Natural killer cell treated with Interleukin-12 subunit alpha and Interleukin-12 subunit beta and Interleukin-15 and Interleukin-18, amount 100 ng/mL, for 72 hours (primary cell): Measurements from ENCODE around the gene CLASP1. TPM values are rescaled to one million over a fixed set of nuclear protein-coding genes. Genes with fewer than 3 reads are reported as not detected.
"Not testable (repeated sequence)": the region's sequence is repeated elsewhere in the genome, so short reads cannot be mapped to it uniquely, and the experiment has no call there.

Experiments
- ATAC-seq, 2 donors: fragments of 150-1000 bp; cut with Tn5 transposase in 1 of 2; sonication (Bioruptor Pico), chemical (Tn5 transposase) in 1 of 2; 2 replicates each; pipeline ENCODE4 v1.10.0; 2021
- DNase-seq: peaks from one replicate; pipeline ENCODE4 v3.0.0; 2022; ENCODE audit warnings: low spot score
- H3K27ac Mint-ChIP-seq, 2 donors: 1 replicate in 1 of 2; 2 replicates in 1 of 2; pipeline ENCODE4 v1.8.0; 2022; ENCODE audit warnings: mixed read lengths in 2 of 2, mild to moderate bottlenecking in 1 of 2, moderate library complexity in 1 of 2
- H3K27me3 Mint-ChIP-seq, 2 donors: 1 replicate in 1 of 2; 2 replicates in 1 of 2; pipeline ENCODE4 v1.8.0; 2022; ENCODE audit warnings: mixed read lengths in 2 of 2
- H3K36me3 Mint-ChIP-seq: one replicate; pipeline ENCODE4 v1.8.0; 2022; ENCODE audit warnings: mixed read lengths
- H3K4me1 Mint-ChIP-seq, 2 donors: 1 replicate in 1 of 2; 2 replicates in 1 of 2; pipeline ENCODE4 v1.8.0; 2022; ENCODE audit warnings: low read depth in 2 of 2, mixed read lengths in 2 of 2, mild to moderate bottlenecking in 1 of 2
- H3K4me3 Mint-ChIP-seq: one replicate; pipeline ENCODE4 v1.8.0; 2022; ENCODE audit warnings: mixed read lengths
- H3K9me3 Mint-ChIP-seq: 2 replicates; pipeline ENCODE4 v1.8.0; 2022; ENCODE audit warnings: mixed read lengths
- total RNA-seq, 2 donors: library from RNA; stranded (reverse); gene quantifications; one replicate each; pipeline ENCODE4 v1.2.3, GENCODE V29; 2022

The CLASP1 gene
- total RNA-seq, 2 donors from 2014 or later = 88.6 to 121 TPM

DNA sequence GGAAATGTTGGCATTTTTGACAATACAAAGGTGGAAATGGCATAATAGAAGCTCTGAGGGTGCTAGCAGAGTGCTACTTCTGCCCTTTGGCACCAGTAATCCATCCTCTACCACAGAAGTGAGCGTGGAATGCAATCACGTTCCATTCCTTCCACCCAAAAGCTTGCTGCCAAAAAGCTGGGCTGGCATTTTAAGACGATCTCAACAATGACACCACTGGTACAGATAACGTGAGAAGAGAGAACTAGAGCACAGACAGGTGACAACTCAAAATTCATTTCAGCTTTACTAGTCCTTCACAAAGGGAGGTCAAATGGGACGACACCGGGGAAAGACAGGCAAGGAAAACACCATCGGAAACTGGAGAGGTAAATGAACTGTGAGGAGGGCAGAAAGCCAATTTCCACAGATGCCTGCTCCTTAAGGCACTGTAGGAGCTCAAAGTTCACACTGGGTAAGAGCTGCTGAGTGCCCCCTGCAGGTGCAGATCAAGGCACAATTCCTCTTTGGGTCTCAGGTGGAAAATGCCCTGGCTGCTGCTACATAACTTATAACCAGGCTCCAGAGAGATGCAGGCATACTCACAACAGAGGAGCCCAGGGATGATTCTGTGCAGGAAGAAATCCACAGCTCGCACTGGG, 169.3 kb downstream of the CLASP1 start:
- no peak overlapping the region for H3K27ac Mint-ChIP-seq
- no peaks in the 10 kb centered on the region for H3K9me3 Mint-ChIP-seq

DNA sequence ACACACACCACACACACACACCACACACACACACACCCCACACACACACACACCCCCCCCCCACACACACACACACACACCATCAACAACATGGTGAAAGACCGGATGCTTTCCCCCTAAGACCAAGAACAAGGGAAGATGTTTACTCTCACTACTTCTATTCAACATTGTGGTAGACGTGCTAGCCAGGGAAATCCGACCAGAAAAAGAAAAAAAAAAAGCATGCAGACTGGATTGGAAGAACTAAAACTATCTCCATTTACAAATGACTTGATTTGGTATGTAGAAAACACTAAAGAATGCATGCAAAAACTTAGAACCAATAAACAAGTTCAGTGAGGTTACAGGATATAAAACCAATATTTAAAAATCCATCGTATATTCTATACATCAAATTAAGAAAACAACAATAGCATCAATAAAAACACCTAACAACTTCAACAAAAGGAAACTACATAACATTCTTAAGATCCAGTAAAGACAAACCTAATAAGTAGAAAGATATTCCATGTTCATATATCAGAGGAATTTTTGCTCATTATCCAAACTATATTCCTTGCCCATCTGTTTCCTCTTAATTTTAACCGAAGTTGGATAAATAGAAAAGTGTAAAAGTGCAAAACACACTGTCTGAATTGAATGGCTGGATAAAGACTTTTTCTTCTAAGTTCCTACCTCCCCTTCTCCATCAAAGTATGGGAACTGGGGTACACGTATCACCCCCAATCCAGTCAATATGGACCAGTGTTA, 170.1 kb downstream of the CLASP1 start:
- Mint-ChIP-seq H3K4me1 (peaks cover 33 to 46% of the 10 kb centered on the region in 2 donors), H3K27me3 (no peaks in the 10 kb centered on the region), H3K27ac (peak overlapping the region in 1 of 2 donors; percentile 79), H3K36me3 (no peaks in the 10 kb centered on the region), H3K9me3 (no peaks in the 10 kb centered on the region), H3K4me3 (no peak overlapping the region)
- ATAC-seq (no peak), DNase-seq (no peak)

More for the DNA sequence above, 169.3 kb downstream of the CLASP1 start:
- DNase-seq (no peak), ATAC-seq (no peak)
- Mint-ChIP-seq H3K4me1 (peaks cover 41 to 49% of the 10 kb centered on the region in 2 donors), H3K27me3 (no peaks in the 10 kb centered on the region), H3K4me3 (no peak overlapping the region), H3K36me3 (no peaks in the 10 kb centered on the region)

DNA sequence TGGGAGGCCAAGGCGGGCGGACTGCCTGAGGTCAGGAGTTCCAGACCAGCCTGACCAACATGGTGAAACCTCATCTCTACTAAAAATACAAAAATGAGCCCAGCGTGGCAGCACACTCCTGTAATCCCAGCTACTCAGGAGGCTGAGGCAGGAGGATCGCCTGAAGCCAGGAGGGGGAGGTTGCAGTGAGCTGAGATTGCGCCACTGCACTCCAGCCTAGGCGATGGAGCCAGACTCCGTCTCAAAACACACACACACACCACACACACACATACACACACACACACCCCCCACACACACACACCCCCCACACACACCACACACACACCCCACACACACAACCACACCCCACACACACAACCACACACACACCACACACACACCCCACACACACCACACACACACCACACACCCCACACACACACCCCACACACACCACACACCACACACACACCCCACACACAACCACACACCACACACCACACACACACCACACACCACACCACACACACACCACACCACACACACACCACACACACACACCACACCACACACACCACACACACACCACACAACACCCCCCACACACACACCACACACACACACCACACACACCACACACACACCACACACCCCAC, 170.8 kb downstream of the CLASP1 start:
- H3K36me3 Mint-ChIP-seq, ATAC-seq, H3K27me3 Mint-ChIP-seq, DNase-seq, H3K4me3 Mint-ChIP-seq, H3K9me3 Mint-ChIP-seq: not testable (repeated sequence)
- Mint-ChIP-seq H3K27ac (peak overlapping the region in 1 of 2 donors; percentile 79), H3K4me1 (peaks cover 37 to 50% of the 10 kb centered on the region in 2 donors)

DNA sequence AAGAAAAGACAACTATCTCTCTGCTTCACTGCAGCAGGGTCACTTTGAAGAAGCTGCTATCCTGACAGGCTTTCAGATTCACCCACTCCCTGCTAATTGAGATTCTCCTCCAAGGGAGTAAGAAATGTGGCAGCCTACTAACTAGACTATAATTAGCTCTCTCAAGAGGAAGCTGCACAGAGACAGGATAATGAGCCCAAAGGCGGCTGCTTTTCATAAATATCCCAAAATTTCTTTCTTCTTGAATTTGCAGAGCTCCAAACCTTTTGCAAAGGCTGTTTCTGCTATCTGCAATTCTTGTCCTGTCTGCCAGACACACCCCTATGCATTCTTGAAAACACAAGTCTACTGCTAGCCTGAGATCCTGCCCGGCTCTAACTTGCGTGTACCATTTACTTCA, 172.6 kb downstream of the CLASP1 start:
- Mint-ChIP-seq H3K4me3 (no peak overlapping the region), H3K9me3 (no peaks in the 10 kb centered on the region), H3K27ac (peak overlapping the region in 1 of 2 donors; percentile 20), H3K4me1 (peaks cover 52 to 56% of the 10 kb centered on the region in 2 donors), H3K36me3 (no peaks in the 10 kb centered on the region), H3K27me3 (no peaks in the 10 kb centered on the region)
- no peak for ATAC-seq
- DNase-seq = no peak

DNA sequence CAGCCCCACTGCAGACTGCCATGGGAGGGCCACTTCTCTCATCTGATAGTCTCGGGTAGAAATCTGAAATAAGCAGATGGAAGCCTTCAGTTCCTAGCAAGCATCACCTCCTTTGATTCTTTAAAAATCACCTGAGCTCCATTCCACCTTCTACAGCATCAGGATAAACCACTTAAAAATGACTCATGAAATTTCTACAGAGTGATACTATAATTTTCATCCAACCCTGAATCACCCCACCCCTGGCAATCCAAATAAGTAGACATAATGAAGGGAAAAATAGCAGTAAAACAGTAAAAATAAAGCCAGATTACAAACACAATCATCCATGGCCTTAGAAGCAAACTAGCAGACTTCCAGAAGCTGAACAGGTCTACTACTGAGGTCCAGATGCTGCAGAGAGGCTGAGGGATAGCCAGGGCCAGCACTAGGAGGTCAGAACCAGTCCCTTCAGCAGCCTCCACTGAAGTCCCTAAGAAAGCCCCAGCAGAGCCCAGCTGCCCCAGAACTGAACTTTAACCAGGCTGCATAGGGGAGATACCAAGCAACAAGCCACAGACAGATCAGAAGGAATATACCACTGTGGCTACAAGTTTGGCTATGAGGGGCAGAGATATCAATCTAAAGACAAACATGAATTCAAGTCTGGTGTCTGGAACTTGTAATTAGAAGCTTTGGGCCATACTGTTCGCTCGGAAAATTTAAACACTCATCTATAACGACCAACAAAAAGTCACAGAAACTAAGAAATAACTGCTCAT, 173.3 kb downstream of the CLASP1 start:
- Mint-ChIP-seq H3K27me3 (no peaks in the 10 kb centered on the region), H3K36me3 (no peaks in the 10 kb centered on the region), H3K4me1 (peaks cover 55 to 59% of the 10 kb centered on the region in 2 donors), H3K27ac (peak overlapping the region in 1 of 2 donors; percentile 20), H3K4me3 (no peak overlapping the region), H3K9me3 (no peaks in the 10 kb centered on the region)
- no peak for DNase-seq
- peak in 1 of 2 donors; percentile 40 for ATAC-seq

DNA sequence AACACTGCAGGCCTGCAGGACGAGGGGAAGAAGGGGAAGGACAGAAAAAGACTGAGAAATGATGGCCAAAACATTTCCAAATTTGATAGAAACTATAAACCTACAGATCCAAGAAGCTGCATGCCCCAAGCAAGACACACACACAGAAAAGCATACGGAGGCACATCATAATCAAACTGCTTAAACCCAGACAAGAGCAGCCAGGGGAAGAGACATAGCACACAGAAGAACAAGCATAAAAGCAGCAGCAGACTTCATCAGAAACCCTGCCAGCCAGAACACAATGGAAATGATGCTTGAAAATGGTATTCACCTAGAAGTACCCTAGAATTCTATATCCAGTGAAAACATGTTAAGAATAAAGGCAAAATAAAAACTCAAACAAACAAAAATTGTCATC, 175.8 kb downstream of the CLASP1 start:
- Mint-ChIP-seq H3K4me1 (peaks cover 45 to 55% of the 10 kb centered on the region in 2 donors), H3K4me3 (no peak overlapping the region), H3K9me3 (no peaks in the 10 kb centered on the region), H3K27ac (peak overlapping the region; percentile 72 to 83), H3K27me3 (no peaks in the 10 kb centered on the region), H3K36me3 (peaks cover 10% of the 10 kb centered on the region)
- DNase-seq (no peak), ATAC-seq (no peak)

DNA sequence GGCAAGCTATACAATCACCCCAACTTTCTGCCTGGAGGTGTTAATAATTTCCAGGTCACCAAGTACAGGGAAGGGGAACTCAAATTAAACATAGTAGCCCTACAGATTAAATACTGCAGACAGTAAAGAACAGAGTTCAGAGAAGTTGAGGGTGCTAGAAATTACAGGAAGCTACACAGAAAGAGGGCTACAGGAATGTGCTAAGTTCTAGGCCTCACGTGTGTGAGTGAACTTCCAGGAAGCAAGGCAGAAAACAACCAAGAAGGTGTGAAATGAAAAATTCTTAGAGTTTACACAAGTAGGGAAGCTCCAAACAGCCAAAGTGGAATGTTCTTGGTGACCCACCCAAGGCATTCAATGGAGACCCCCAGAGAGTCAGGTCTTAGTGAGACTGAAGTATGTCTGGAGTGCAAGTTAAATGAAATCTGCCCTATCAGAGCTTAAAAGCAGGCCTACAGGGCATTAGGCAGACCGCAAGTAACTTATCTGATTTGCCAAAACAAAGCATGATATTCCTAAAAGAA, 176.7 kb downstream of the CLASP1 start:
- ATAC-seq (peak; percentile 62 to 77), DNase-seq (no peak)
- H3K4me3 Mint-ChIP-seq = peak overlapping the region; percentile 77
- H3K4me1 Mint-ChIP-seq = peaks cover 47 to 65% of the 10 kb centered on the region in 2 donors
- peaks cover 20% of the 10 kb centered on the region for H3K36me3 Mint-ChIP-seq
- H3K9me3 Mint-ChIP-seq = no peaks in the 10 kb centered on the region
- peak overlapping the region; percentile 72 to 83 for H3K27ac Mint-ChIP-seq
- no peaks in the 10 kb centered on the region for H3K27me3 Mint-ChIP-seq

DNA sequence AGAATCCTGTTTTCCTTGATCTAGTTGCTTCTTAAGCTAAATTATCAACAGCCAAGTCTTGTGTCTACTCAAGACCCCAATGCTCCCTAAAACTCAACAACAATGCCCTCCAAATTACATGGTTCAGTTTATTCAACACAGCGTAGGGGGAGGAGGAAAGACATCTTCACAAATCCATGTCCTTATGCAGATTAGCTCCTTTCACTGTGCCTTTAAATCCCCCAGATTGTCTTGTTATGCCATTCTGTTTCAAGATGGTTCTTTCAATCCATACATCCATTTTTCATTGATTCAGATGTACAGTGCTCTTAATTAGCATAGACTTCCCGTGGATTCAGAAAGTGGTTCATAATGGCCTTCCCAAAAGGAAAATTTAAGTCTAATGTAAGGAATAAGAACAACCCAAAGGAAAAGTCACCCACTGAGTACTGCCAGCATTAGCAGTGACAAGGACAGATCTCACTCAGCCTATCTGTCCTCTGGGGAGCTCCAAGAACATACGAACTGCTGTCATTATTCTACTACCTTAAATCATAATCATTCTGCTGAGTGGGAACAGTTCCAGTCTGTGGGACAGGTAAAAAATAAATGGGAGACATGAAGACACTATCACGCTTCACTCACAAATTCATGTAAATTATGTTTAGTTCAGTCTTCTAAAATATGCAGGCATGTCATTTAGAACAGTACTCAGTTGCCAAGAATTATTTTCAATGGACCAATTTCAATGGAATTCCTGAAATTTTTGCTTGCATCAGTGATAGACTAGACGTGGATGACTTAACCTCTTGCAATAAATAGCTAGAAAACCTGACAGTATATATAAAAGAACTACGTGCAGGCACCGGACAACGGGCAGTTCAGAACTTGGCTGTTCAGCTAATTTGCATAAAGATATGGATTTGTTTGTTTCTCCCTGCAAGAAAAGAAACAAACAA, 177.5 kb downstream of the CLASP1 start:
- ATAC-seq = no peak
- Mint-ChIP-seq H3K36me3 (peaks cover 27% of the 10 kb centered on the region), H3K9me3 (no peaks in the 10 kb centered on the region), H3K4me1 (peaks cover 47 to 62% of the 10 kb centered on the region in 2 donors), H3K4me3 (peak overlapping the region; percentile 77), H3K27me3 (no peaks in the 10 kb centered on the region), H3K27ac (peak overlapping the region; percentile 72 to 83)
- DNase-seq = no peak

DNA sequence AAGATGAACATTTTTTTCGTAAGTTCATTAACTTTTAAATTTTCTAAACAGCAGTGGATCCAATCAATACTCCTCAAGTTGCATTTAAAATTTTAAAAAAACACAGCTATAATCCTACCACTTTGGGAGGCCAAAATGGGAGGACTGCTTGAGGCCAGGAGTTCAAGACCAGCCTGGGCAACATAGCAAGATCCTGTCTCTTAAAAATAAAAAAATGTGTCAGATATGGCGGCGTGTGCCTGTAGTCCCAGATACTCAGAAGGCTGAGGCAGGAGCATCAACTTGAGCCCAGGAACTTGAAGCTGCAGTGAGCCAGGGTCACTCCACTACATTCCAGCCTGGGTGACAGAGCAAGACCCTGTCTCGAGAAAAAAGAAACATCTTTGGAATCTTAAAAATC, 178.3 kb downstream of the CLASP1 start:
- H3K36me3 Mint-ChIP-seq = peaks cover 27% of the 10 kb centered on the region
- no peak overlapping the region for H3K4me3 Mint-ChIP-seq

DNA sequence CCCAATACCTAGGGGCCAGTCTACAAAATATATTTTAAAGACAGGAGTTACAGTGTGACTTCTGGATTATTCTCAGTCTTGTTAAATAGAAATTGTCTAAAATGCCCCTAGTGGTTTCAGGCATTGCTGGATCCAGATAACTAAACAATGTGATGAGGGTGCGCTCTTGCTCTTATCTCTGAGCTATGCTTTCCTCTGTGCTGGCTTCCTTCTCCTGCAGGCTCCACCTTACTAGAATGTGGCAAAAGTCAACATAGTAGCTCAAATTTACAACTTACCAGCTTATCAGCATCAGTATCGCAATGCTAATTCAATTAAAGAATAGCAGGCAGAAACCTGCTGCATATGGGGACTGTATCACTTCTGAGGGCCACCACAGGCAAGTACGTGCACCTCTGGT, 179.9 kb downstream of the CLASP1 start:
- peak overlapping the region; percentile 71 to 85 for H3K27ac Mint-ChIP-seq
- DNase-seq = no peak
- no peaks in the 10 kb centered on the region for H3K27me3 Mint-ChIP-seq
- H3K4me1 Mint-ChIP-seq = peaks cover 41 to 48% of the 10 kb centered on the region in 2 donors
- H3K36me3 Mint-ChIP-seq = peaks cover 27% of the 10 kb centered on the region
- ATAC-seq = no peak
- H3K9me3 Mint-ChIP-seq = no peaks in the 10 kb centered on the region
- no peak overlapping the region for H3K4me3 Mint-ChIP-seq

More for the DNA sequence above, 178.3 kb downstream of the CLASP1 start:
- H3K4me1 Mint-ChIP-seq = peaks cover 44 to 53% of the 10 kb centered on the region in 2 donors
- peak overlapping the region; percentile 72 to 83 for H3K27ac Mint-ChIP-seq
- no peaks in the 10 kb centered on the region for H3K27me3 Mint-ChIP-seq
- no peaks in the 10 kb centered on the region for H3K9me3 Mint-ChIP-seq
- DNase-seq (no peak), ATAC-seq (no peak)

DNA sequence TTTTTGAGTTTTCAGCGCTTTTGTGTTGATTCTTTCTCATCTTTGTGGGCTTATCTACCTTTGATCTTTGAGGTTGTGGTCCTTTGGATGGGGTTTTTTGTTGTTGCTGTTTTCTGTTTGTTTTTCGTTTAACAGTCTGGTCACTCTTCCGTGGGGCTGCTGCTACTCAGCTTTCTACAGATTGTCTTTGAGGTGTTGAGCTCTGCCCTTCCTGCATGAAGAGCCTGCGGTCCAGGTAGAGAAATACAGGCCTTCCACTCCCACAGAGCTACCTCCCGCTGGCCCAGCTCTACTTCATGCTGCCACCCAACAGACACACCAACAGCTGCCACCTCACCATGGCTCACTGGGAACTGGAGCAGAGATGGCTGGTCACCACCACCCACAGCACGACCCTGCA, 180.3 kb downstream of the CLASP1 start:
- no peaks in the 10 kb centered on the region for H3K27me3 Mint-ChIP-seq
- peaks cover 41 to 45% of the 10 kb centered on the region in 2 donors for H3K4me1 Mint-ChIP-seq
- peak overlapping the region; percentile 71 to 85 for H3K27ac Mint-ChIP-seq
- peak overlapping the region; percentile 22 for H3K4me3 Mint-ChIP-seq
- DNase-seq (no peak), ATAC-seq (peak; percentile 13 to 43)
- peaks cover 27% of the 10 kb centered on the region for H3K36me3 Mint-ChIP-seq
- H3K9me3 Mint-ChIP-seq = no peaks in the 10 kb centered on the region

DNA sequence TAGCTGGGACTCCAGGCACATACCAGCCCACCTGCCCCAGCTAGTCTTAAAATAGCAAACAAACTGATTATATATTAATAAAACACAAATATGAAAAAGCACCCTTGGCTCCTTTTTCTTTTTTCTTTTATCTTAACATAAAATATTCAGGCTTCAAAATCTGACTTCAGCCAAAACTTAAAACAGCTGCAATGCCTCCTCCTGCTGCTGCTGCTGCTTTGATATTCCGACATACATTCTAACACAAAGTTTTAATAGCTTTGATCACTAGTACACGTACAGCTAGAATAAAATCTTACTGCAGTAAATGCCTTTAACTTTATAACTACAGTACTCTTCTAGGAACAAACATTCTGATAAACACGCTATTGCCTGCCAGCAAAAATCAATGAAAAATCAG, 190.0 kb downstream of the CLASP1 start:
- peaks cover 17% of the 10 kb centered on the region for H3K36me3 Mint-ChIP-seq
- ATAC-seq (no peak), DNase-seq (no peak)
- peaks cover 0 to 6% of the 10 kb centered on the region in 2 donors for H3K4me1 Mint-ChIP-seq
- no peaks in the 10 kb centered on the region for H3K9me3 Mint-ChIP-seq
- H3K27me3 Mint-ChIP-seq = no peaks in the 10 kb centered on the region
- H3K27ac Mint-ChIP-seq = no peak overlapping the region
- H3K4me3 Mint-ChIP-seq = no peak overlapping the region
